HG02798 (cell line): ENCODE measurements around the gene WLS.
A peak's percentile ranks its signal among the peaks of the same experiment; 100 is the strongest.
"Not testable (repeated sequence)": the region's sequence is repeated elsewhere in the genome, so short reads cannot be mapped to it uniquely, and the experiment has no call there.

Source experiments
- ATAC-seq: cut with Tn5 transposase; IDR thresholded peaks from one replicate; pipeline ENCODE4 v1.9.1; 2021; ENCODE audit warnings: mild to moderate bottlenecking; ENCODE audit not compliant: unreplicated experiment, poor library complexity

WLS gene

GRCh38 chr1:68173283-68173935, 58.9 kb downstream of the WLS start:
- no peak for ATAC-seq

DNA sequence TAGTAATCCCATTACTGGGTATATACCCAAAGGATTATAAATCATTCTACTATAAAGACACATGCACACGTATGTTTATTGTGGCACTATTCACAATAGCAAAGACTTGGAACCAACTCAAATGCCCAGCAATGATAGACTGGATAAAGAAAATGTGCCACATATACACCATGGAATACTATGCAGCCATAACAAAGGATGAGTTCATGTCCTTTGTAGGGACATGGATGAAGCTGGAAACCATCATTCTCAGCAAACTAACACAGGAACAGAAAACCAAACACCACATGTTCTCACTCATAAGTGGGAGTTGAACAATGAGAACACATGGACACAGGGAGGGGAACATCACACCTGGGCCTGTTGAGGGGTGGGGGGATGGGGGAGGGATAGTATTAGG, 60.5 kb downstream of the WLS start:
- not testable (repeated sequence) for ATAC-seq

- no peak for ATAC-seq
Measured at GRCh38 chr1:68168545-68169171, 63.7 kb downstream of the WLS start.

DNA sequence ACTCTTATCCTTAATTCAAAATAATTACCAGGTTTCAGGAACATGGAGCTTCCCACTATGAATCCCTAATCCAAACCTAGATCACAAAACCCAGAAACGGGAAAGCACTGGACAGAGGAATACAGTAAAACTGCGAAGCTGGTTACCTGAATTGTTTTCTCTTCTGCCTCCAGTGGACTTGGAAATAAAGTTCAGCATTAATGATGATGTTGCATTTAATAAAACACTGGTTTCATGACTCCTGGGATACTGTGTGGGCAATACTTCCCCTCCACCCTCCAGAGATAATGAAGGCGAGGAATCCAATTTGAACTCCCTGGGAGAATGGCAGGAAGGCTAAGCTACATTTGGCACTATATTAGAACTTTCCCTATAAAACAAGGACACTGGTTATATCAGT, 65.1 kb downstream of the WLS start:
- no peak for ATAC-seq

DNA sequence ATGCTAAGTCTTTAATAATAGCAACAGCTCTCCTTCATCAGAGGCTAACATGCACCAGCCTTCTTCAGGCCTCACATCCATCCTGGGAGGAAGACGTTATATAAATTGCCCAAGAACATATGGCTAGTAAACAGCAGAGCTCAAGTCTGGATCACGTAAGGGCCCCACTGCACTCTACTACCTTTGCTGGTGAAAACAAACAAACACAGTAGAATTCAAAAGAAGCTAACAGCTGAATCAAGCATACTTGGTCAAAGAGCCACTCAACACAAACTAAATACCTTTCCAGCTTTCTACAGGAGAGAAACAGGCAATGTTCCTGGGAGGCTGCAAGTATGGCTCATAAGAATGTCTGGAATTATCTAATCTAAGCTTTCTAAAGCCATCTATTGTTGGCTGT, 66.0 kb downstream of the WLS start:
- ATAC-seq = no peak

DNA sequence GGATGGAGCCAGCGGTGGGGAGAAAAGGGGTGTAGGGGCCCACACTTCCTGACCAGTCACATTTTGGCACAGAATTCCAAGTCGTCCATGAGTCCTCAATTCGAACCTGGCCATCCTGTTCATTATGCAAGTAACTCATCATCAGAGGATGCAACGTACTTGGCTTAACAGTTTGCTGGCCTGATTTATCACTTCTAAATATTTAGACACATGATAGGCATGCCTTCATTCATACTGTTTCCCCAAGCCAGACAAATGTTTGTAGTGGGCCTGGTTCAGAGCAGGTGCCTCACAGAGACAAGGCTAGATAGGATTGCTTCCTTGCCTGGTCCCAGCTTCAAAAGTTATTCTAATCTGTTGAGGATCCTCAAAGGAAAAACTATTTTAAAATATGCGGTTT, 66.7 kb downstream of the WLS start:
- no peak for ATAC-seq

DNA sequence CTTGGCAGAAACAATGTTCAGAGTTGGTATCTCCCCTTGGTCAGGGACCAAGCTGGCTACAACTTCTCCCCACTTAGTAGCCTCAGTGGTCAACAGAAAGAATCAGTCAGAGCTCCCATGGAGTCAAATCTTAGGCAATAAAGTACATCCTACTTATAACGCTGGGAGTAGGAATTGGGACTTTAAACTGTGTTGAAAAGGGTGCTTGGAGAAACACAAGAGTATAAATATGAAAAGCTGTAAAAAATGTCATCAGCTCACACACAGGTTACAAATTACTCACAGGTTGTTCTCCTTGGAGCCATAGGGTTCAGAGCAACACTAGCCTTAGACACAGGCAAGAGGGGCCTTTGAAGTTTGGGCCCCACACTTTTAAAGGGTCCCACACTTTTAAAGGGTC, 67.4 kb downstream of the WLS start:
- no peak for ATAC-seq

DNA sequence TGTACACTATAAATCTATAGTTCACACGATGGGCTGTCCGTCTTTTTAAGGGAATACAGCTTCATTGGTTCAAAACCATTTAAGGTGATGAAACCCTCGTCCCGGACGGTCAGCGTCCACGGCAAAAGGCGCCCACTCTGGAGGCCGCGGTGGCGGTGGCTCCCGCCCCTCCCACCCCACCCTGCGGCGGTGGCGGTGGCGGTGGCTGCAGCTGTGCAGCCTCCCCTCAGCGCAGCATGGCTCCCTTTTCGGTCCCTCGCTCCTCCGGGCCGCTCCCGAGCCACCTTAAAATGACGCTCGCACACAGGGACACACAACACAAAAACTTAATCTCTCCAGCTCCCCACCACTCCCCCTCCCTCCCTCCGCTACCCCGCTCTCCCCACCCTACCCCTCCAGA, 69.1 kb downstream of the WLS start:
- no peak for ATAC-seq

- no peak for ATAC-seq
Measured at GRCh38 chr1:68162761-68163160, 69.6 kb downstream of the WLS start.

DNA sequence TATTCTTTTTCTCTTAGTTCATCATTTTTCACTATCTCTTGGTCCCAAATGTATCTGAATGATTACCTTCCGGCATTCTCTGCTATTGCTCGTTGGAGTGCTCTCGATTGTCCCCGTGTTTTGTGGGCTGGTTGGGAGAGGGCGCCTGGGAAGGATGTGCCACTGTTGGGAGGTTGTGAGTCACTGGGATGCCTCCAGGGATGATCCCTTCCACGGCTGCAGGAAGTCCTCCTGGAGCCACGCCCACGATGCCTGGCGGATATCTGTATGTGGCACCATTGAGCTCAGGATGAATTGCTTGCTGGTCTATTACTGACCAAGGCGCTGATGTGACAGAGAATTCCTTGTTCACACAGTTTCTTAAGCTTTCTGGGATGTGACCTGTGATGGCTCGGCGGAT, 70.7 kb downstream of the WLS start:
- not testable (repeated sequence) for ATAC-seq

- peak; percentile 85 for ATAC-seq
Measured at GRCh38 chr1:68160935-68161334, 71.4 kb downstream of the WLS start.

DNA sequence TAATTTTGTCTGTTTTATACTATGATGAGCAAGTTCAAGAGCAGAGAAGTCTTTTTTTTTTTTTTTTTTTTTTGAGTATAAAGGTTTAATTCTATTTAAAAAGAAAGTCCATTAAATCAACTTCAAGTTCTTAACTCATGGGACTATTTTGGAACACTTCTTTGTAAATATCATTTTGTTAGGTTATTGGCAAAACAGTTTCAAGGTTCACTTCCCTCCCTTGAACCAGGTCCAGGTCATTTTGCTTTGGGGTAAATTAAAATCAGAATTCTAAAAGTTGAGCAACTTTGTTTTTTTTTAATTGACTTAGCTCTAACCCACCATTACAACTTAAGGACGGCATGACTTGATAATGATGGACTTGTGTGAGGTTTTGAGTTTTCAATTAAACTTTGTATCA, 72.3 kb downstream of the WLS start:
- ATAC-seq = no peak

- ATAC-seq = no peak
Measured at GRCh38 chr1:68158837-68159236, 73.5 kb downstream of the WLS start.

DNA sequence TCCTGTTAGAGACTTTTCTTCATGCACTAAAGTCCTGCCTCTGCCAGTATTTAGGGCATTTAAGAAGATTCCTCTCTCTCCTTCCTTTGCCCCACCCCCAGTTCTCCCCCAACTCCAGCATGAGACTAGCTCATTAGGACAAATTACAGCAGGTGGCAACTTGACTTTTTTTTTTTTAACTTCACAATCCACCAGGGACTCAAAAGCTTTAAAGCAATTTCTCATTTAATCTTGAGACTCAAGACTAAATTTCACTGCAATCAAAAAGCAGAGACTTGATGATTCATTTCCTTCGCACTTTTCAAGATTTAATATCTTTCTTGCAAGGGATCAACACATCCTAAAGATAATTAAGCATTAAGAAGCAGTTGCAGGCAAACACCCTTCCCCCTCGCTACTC, 74.9 kb downstream of the WLS start:
- ATAC-seq = no peak

DNA sequence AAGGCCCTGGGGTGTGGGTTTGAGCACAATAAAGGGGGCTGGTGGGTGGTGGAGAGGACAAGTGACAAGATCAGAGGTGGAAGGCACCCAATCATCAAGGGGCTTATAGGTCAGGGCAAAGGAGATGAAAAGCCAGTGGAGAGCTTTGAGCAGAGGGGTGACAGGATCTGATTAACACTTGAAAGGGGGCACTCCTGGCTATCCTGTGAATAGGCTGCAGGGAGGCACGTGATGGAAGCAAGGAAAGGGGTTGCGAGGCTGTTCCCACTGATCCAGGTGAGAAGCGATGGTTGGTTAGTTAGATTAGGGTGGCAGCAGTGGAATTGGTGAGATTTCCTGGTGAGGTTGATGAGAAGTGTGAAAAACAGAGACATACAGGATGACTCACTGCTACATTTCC, 80.6 kb downstream of the WLS start:
- ATAC-seq = no peak

DNA sequence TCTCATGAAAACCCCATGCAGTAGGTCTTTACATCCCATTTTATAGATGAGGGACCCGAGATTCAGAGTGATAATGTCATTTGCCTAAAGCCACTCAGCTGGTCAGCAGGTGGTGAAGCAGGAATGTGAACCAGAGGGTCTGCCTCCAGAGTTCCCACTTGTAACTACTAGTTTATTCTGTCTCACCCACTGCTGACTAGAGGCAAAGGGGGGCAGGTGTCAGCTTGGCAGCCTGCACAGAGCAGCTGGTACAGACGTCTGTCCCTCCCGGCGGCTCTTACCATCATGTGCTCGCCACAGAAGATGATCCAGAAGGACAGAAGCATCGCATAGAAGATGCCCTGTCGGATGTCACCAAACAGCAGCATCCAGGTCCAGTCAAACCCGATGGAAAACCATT, 82.4 kb downstream of the WLS start:
- no peak for ATAC-seq

DNA sequence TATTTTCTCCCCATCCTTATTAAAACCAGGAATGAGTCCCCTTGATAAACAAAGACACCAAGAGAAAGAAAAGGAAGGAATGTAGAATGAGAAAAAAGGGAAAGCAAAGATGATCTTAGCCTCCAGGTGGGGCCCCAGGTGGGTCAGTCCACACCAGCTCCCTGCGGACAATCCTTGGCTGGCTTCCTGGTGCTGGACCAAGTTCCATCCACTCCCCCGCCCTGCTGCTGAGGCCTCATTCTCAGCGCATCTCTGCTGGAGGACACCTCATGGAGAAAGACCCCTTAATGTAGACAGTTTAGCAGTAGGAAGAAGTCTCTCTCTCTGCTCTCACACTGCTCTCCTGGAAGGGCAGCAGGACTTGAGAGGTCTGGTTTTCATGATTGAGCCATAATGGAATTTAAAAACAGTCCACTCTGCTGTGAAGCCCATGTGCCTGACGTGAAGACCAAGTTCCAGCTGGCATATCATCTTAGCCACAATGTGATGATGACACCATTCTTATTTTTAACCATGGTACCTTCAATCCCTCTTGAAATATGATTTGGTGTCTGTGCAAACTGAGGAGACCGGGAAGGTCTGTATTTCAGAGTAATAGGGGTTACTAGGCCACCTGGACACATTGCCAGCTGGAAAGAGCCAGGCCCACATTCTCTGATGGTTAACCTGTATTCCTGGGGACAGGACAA, 83.1 kb downstream of the WLS start:
- ATAC-seq = no peak

- no peak for ATAC-seq
Measured at GRCh38 chr1:68148631-68149030, 83.7 kb downstream of the WLS start.

DNA sequence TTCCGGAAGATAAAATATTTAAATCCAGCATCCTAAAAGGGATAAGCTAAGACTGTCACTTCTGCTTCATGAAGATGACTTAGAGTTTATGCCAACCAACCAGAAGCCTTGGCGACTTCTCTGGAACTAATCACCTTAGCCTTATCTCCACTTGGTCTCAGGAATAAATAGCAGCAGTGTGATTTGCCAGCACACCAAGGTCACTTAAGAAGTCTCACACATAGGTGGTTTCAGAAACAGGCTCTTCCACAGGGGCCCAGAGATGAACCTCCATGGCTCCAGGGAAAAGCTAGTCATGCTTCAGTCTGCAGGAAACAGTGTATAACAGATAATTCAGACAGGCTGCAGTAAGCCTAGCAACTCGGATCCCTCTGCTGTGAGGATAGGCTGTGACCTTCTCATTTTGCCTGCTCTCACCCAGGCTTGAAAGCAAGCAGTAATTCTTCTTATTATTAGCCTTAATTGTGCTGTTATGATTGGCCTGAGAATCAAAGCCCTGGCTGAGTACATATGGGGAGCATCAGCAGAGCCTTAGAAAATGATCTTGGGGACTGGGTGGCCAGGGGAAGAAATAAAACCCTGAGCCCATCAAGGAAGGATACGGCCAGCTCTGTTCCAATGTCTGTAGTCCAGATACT, 84.7 kb downstream of the WLS start:
- no peak for ATAC-seq

DNA sequence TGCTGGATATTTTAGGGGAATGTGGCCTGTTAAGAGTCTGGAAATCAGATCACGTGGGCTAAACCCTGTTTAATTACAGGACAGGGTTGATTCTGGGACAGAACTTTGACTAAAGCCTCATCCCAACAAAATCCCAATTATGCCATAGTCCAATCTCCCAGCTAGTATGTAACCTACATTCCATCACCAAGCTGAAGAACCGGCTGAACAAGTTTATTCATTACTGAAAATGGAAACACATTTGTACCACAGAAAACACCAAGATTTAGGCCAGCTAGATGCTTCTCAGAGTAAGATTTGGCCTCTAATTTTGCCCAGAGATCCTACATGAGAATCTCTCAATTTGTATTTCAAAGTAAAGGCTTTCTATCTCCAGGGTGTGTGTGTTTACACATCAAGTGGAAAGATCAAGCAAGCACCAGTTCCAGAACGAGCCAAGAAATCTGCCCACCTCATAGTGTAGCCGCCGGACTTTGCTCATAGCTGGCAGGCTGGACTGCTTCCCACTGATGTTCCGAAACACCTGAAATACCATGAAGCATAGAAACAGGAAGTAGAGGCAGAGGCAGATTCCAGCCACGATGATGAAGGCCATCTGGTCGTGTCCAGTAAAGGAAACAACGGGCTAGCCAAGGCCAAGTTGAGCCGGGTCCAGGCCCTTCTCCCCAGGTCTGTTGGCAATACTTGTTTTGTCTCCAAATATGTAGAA, 86.8 kb downstream of the WLS start:
- no peak for ATAC-seq

DNA sequence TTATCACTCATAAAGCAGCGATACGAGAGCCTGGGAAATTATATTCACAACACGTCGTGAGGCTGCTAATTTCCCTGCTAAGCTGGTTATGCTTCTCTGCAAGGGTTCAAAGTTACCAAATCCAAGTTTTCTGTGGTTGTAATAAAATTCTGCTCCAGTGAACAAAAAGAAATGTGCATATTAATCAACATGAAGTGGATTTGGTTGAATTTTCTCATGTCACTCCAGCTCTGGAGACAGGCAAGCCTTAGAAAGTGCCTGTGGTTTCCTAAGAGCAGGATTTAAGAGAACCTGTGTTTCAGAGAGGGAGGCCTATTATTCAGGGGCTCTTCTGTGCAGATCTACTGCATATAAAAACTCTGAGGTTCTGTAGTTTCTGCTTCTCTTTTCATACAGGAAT, 87.5 kb downstream of the WLS start:
- ATAC-seq = no peak
